Measurements from ENCODE around the gene TRMT10C.
"Not testable (repeated sequence)": the region's sequence is repeated elsewhere in the genome, so short reads cannot be mapped to it uniquely, and the experiment has no call there.

TRMT10C gene

GRCh38 chr3:101549473-101549872, 12.2 kb upstream of the TRMT10C start:
- no peak for DNase-seq

DNA sequence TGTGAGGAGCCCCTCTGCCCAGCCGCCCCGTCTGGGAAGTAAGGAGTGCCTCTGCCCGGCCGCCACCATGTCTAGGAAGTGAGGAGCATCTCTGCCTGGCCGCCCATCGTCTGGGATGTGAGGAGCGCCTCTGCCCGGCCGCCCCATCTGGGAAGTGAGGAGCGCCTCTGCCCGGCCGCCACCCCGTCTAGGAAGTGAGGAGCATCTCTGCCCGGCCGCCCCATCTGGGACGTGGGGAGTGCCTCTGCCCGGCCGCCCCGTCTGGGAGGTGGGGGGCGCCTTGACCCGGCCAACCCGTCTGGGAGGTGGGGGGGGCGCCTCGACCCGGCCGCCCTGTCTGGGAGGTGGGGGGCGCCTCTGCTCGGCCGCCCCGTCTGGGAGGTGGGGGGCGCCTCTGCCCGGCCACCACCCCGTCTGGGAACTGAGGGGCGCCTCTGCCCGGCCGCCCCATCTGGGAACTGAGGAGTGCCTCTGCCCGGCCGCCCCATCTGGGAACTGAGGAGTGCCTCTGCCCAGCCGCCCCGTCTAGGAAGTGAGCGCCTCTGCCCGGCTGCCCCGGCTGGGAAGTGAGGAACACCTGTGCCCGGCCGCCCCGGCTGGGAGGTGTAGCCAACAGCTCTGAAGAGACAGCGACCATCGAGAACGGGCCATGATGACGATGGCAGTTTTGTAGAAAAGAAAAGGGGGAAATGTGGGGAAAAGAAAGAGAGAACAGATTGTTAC, 10.1 kb upstream of the TRMT10C start:
- DNase-seq = not testable (repeated sequence)

DNA sequence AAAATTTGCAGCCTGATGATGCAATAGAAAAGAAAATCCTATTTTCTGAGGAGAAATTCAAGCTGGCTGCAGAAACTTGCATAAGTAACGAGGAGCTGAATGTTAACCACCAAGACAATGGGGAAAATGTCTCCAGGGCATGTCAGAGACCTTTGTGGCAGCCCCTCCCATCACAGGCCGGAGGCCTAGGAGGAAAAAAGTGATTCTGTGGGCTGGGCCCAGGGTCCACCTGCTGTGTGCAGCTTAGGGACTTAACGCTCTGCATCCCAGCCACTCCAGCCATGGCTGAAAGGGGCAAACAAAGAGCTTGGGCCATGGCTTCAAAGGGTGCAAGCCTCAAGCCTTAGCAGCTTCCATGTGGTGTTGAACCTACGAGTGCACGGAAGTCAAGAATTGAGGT, 8.3 kb upstream of the TRMT10C start:
- DNase-seq = not testable (repeated sequence)

DNA sequence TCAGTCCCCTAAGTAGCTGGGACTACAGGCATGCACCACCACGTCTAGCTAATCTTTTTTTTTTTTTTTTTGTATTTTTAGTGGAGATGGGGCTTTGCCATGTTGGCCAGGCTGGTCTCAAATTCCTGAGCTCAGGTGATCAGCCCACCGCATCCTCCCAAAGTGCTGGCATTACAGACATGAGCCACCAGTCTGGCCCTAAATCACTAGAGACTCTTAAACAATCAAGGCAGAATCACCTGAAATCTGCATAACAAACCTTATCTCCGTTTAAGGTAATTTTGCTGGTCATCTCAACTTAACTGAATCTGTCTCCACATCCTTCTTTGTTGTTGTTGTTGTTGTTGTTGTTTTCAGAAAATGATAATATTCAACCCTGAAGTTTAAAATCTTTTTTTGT, 5.6 kb upstream of the TRMT10C start:
- DNase-seq = no peak

DNA sequence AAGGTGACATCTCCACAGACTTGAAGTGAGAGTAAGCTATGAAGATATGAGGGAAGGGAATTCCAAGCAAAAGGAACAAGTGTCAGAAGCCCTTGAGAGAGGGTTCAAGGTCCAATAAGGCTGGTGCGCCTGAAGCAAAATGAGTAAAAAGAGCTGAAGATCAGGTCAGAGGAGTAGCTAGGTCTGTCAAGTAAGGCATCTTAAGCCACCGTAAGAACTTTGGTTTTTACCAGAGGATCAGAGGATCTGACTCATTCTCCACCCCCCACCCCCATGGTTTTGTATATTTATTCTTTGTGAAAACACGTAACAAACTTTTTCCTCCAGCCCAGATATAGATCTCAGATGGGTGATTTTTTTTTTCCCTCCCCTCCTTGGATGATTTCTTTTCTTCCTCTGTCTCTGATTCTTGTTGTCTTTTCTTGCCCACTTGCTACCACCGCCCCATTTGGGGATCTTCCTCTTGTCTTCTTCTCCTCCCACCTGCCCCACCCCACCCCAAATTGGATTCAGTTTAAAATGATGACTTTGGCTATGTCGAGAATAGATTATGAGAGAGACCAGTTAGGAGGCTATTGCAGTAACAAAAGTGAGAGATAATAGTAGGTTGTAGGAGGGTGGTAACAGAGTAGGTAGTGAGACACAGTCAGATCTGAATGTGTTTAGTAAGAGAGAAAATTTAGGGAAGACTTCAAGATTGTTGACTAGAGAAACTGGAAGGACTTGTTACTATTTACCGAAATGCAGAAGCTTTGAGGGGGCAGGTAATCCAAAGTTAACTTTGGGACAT, 6.1 kb downstream of the TRMT10C start:
- DNase-seq = no peak

DNA sequence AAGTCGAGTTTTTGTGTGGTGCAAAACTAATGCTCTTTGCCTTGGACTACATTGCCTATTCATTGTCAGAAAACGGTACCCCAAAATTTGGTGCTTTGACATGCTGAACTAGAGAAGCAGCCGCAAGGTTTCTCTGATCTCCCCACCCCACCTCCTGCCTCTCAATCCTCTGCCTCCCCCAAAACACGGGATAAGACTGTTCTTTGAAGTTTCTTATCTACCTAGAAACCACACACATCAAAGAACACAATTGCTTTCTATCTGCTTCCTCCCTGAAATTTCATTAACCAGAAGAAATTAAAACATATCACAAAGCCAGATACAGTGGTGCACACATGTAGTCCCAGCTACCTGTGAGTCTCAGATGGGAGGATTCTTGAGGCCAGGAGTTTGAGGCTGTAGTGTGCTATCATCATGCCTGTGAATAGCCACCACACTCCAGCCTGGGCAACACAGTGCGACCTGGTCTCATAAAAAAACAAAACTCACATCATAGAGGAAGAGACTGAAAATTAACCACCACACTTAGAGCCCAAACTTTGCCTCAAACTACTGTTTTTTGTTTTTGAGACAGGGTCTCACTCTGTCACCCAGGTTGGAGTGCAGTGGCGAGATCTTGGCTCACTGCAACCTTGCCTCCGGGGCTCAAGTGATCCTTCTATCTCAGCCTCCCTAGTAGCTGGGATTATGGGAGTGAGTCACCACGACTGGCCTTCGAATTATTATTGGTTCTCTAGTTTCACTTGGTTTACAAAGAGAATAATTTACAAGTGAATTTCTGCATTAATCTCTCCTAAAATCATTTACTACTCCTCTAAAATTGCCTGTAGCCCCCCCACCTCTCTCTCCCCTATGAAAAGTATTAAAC, 9.6 kb downstream of the TRMT10C start:
- DNase-seq = no peak

DNA sequence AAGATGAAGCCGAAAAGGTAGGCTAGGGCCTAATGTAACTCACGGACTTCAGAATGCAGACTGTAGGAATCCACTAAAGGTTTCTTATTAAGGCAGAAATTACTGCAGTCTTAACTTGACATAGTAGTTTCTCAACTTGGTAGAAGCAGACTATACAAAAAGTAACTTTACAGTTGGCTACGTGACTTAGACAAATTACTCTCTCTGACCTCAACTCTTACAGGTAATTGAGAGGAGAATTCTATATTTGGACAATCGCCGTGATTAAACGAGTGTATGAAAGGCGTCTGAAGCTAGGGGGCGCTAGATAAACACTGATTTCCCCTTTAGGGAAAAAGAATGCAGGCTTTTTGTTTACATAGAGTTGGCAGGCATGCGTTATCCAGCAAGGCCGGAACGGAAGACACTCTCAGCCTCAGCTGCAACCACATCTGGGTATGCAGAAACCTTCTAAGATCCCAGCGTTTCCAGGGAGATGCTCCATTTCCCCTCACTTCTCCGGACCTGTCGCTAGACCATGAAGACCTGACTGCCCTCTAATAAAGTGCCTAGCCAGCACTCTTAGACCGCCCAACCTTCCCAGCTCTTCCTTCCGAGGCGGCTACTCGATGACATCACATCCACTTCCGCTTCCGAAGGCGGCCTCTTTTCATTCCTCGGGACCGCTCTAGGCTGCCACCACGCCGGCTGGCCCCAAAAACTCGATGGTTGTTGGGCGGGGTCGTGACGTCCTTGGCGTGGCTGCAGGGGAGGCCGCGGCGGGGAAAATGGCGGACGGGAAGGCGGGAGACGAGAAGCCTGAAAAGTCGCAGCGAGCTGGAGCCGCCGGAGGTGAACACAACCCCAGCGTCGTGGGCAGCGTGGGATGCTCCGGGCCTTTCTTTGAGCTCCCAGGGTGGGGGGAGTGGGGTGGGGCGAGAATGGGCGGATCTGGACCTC, 12.1 kb downstream of the TRMT10C start, which contains the start of gene PCNP:
TSS of gene PCNP (plus strand) at position 732 of the 939 bp plus-strand sequence. CDS start at position 768, 36 bp downstream.
- peak; percentile 97 for DNase-seq

DNA sequence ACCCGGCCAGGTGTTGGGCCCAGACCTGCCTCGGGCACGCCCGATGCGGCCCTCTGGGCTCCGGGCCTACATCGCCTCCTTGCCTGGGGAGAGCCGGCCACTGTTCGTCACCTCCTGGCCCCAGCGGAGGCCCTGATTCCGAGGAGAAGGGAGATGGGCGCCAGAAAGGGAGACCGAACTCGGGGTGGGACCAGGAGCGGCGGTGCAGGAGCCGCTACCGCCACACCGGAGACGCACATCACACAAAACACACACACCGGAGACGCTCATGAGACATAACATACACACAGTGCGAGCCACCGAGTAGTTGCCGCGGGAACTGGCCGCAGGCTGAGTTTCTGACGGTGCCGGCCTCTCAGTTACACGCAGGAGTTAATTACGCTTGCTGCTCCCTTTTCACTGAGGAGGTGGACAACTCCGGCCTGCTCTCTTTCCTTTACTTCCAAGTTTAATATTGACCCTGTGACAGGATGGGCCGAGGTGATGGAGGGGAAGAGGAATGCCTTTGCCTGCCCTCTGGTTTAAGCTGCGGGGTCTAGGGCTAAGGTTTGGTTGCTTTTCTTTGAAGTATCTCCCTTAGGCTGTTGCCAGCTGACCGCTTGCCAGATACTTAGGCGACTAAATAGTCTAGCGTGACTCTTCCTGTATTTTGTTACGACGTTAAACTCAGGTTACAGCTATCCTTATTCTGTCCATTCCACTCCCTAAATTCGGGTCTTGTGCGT, 12.9 kb downstream of the TRMT10C start:
- DNase-seq = peak; percentile 39

GRCh38 chr3:101577286-101577685, 15.6 kb downstream of the TRMT10C start:
- DNase-seq = no peak

DNA sequence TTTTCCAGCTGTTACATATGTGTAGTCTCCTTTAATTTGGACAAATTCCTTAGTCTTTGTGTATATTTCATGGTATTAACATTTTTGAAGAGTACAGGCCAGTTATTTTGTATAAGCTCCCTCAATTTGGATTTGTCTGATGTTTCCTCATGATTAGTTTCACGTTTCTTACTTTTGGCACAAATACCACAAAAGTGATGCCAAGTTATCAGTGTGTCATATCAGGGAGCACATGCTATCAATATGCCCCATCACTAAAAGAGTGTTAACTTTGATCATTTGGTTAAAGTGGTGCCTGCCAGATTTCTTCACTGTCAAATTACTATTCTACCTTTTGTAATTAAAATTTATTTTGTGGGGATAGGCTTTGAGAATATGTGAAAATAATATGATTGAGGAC, 26.9 kb downstream of the TRMT10C start:
- no peak for DNase-seq

DNA sequence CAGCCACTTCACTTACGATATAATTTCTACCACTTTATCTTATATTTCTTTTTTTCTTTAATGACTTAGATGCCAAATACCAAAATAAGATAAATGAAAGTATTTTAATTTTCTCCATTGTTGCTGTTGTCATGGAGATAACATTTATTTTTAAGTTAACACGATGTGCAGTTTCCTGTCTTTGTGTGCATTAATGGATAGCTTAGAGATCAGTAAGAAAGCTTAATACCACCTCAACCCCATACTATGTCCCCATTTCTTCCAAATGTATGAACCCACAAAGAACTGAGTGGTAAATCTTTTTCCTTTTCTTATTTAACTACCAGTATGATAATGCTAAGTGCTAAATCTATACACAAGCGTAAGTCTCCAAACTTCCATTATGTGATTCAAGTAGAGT, 29.4 kb downstream of the TRMT10C start:
- no peak for DNase-seq

- no peak for DNase-seq
Measured at GRCh38 chr3:101602731-101603130, 41.1 kb downstream of the TRMT10C start.

DNA sequence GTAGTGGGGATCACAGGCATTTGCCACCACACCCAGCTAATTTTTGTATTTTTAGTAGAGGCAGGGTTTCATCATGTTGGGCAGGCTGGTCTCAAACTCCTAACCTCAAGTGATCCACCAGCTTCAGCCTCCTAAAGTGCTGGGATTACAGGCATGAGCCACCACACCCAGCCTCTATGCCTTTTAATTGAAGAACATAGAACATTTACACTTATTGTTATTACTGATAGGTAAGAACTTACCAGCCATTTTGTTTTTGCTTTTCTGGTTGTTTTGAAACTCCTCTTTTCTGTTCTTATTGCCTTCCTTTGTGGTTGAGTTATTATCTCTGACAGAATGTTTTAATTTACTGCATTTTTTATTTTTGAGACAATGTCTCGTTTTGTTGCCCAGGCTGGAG, 41.5 kb downstream of the TRMT10C start:
- DNase-seq = no peak

DNA sequence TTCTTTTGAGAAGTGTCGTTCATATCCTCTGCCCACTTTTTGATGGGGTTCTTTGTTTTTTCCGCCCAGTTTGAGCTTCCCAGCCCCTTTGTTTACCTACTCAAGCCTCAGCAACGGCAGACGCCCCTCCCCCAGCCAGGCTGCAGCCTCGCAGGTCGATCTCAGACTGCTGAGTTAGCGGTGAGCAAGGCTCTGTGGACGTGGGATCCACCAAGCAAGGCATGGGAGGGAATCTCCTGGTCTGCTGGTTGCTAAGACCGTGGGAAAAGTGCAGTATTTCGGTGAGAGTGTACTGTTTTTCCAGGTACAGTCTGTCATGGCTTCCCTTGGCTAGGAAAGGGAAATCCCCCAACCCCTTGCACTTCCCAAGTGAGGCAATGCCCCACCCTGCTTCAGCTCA, 43.7 kb downstream of the TRMT10C start:
- DNase-seq = not testable (repeated sequence)

- DNase-seq = no peak
Measured at GRCh38 chr3:101611023-101611422, 49.4 kb downstream of the TRMT10C start.

- not testable (repeated sequence) for DNase-seq
Measured at GRCh38 chr3:101613014-101613413, 51.3 kb downstream of the TRMT10C start.

GRCh38 chr3:101615525-101615924, 53.9 kb downstream of the TRMT10C start:
- no peak for DNase-seq
